Measurements from ENCODE around the gene TUBB1.

TUBB1 gene

DNA sequence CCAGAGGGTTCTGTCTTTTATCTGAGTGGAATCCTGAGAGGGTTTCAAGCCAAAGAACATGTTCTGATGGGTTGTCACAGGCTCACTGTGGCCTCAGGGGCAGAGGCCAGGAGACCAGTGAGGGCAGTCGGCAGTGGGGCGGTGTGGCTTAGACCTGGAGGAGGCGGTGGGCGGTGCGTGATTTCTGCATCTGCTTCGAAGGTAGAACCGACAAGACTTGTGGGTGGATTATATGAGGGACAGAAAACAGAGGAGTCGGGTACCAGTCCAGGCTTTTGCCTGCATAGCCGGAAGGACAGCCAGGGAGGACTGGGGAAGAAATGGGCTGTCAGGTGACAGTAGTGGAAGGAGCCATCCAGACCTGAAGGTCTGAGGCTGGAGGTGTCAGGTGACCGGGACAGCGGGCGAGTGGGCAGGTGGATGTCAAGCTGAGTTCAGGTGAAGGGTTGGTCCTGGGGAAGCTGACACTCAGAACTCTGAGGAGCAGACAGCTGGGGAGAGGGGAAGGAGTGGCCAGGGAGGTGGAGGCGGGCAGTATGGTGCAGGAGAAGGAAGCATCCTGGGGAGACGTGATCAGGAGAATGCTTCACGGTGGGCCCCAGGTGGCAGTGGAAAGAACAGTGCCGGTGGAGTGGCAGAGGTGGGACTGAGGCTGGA, 15.3 kb upstream of the TUBB1 start:
- Histone ChIP-seq H3K4me2 (peak overlapping the region; percentile 94), H4K20me1 (peaks cover 25% of the 10 kb centered on the region; the same call in 1 of the 2 replicates), H3K27me3 (peaks cover 23% of the 10 kb centered on the region), H3K27ac (peak overlapping the region; percentile 35; the same call in 1 of the 2 replicates), H3K9ac (no peak overlapping the region), H3K4me1 (peaks cover 64% of the 10 kb centered on the region), H3K4me3 (peak overlapping the region; percentile 36; the same call in 1 of the 2 replicates), H3K36me3 (peaks cover 6% of the 10 kb centered on the region; the same call in 1 of the 2 replicates), H3K9me3 (no peaks in the 10 kb centered on the region)
- no peak for TF ChIP-seq Cebpa-rat (IDR thresholded peaks at IDR 0.05)

DNA sequence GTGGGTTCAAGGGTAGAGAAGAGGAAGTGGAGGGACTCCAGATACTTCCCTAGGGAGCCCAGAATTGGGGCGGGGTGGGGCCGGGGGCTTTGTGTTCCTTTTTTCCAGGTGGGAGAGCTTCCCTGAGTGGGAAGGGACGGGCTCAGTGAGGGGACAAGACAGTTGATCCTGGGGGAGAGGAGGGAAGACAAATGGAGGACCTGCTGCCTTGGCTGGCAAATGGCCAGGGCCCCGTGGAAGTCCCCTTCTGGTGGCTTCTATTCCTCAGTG, 14.8 kb upstream of the TUBB1 start:
- H3K9me3 ChIP-seq: no peaks in the 10 kb centered on the region
- H3K27ac ChIP-seq: peak overlapping the region; percentile 35; the same call in 1 of the 2 replicates
- peaks cover 6% of the 10 kb centered on the region; the same call in 1 of the 2 replicates for H3K36me3 ChIP-seq
- H3K27me3 ChIP-seq: peaks cover 23% of the 10 kb centered on the region
- H3K4me2 ChIP-seq: peak overlapping the region; percentile 94
- TF ChIP-seq Cebpa-rat (IDR thresholded peaks at IDR 0.05): no peak
- H3K9ac ChIP-seq: peak overlapping the region; percentile 3; the same call in 1 of the 2 replicates
- H3K4me3 ChIP-seq: peak overlapping the region; percentile 36; the same call in 1 of the 2 replicates
- H3K4me1 ChIP-seq: peaks cover 66% of the 10 kb centered on the region
- H4K20me1 ChIP-seq: peaks cover 25% of the 10 kb centered on the region; the same call in 1 of the 2 replicates

DNA sequence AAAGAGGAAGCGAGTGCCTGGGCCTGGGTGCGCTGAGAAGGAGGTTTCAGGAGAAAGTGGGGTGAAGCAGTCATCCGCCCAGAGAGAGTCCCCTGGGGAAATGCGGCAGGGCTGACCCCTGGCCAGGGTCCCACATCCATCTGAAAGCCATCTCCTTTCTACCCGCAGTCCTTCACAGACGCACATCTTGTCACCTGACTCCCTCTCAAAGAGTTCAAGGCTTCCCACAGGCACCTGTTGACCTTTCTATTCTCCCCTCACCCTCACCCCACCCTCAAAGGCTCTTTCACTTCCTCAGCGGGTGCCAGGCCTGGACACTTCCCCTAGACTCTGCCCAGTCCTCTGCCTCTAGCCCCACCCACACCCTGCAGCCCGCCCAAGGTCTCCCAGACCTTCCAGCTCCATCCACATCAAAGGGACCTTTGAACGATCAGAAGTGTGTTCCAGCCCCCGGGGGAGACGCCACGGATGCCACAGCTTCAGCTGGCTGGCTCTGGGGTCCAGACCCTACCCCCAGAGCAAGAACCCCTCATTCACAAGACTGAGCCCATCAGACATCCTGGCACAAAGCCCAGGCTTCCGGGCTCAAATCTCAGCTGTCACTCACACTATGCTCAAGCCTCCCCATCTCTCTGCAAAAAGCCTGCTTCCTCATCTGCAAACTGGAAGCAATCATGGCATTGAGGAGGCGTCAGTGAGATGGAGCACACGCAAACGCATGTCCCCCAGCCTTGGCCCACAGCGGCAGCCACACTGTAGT, 14.3 kb upstream of the TUBB1 start:
- Histone ChIP-seq H3K27ac (peak overlapping the region; percentile 35; the same call in 1 of the 2 replicates), H3K36me3 (peaks cover 6% of the 10 kb centered on the region; the same call in 1 of the 2 replicates), H3K27me3 (peaks cover 23% of the 10 kb centered on the region), H3K4me3 (peak overlapping the region; percentile 36; the same call in 1 of the 2 replicates), H3K9ac (peak overlapping the region; percentile 3; the same call in 1 of the 2 replicates), H3K4me2 (peak overlapping the region; percentile 94), H4K20me1 (peaks cover 25% of the 10 kb centered on the region; the same call in 1 of the 2 replicates), H3K4me1 (peaks cover 66% of the 10 kb centered on the region), H3K9me3 (no peaks in the 10 kb centered on the region)
- TF ChIP-seq Cebpa-rat (IDR thresholded peaks at IDR 0.05): no peak

DNA sequence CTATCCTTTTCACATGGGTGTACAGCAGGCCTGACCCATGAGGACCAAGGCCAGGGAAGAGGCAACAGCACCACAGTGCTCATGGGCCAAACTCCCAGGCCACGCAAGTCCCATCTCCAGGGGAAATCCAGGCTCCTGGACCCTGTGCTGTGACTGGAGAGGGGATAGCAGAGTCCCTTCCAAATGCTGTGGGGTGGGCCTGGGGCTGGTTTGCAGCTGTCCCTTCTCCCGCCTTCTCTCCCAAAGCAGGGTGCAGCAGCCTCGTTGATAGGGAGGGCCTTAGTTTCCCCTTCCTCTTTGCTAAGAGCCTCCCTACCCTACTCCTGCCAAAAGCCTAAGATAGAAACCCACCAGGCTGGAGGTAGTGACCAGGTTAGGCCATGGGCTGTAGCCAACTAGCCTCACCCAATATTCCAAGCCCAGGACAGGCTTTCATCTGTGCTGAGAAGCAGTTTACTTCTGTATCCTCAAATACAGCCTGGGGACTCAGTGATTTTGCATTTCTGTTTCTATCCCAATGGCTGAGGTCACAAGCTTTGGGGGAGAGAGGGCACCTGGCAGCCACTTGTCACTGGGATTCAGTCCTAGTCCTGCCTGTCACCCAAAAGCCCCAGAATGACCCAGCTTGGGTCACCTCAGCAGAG, 13.6 kb upstream of the TUBB1 start:
- Histone ChIP-seq H3K27me3 (peaks cover 23% of the 10 kb centered on the region), H3K4me1 (peaks cover 66% of the 10 kb centered on the region), H3K9ac (no peak overlapping the region), H3K9me3 (no peaks in the 10 kb centered on the region), H3K4me2 (peak overlapping the region; percentile 94), H3K27ac (no peak overlapping the region), H4K20me1 (peaks cover 25% of the 10 kb centered on the region; the same call in 1 of the 2 replicates), H3K4me3 (peak overlapping the region; percentile 66; the same call in 1 of the 2 replicates), H3K36me3 (peaks cover 6% of the 10 kb centered on the region; the same call in 1 of the 2 replicates)
- TF ChIP-seq Cebpa-rat (IDR thresholded peaks at IDR 0.05): no peak

DNA sequence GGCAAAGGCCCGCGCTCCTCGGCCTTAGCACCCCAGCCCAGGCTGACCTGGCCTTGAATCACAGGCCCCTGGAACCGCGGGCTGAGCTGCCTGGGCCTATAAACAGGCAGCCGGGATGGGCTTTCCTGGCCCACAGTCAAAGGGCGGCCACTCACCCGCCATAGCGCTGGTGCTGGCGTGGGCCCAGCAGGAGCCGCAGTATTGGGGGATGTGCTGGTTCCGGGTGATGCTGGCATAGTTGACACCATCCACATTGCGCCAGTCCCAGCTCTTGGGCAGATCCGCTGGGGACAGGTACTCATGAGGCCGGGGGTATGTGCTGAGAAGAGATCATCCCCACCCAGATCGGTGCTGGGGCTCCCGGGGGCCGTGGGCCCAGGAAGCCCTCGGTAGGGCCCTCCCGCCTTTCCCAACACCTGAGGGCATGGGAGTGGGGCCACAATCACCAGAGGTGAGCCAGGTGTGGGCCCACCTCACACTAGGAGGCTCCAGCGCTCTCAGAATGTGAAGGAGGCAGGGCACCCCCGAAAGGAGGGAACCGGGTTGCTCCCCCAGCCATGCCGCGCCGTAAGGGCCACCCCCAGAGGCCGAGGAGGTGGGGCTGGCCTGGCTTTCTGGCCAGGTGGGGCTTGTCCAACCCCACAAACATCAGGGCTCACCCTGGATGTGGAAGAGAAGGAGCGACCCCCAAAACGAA, 12.9 kb upstream of the TUBB1 start:
- H3K9ac ChIP-seq: peak overlapping the region; percentile 74

DNA sequence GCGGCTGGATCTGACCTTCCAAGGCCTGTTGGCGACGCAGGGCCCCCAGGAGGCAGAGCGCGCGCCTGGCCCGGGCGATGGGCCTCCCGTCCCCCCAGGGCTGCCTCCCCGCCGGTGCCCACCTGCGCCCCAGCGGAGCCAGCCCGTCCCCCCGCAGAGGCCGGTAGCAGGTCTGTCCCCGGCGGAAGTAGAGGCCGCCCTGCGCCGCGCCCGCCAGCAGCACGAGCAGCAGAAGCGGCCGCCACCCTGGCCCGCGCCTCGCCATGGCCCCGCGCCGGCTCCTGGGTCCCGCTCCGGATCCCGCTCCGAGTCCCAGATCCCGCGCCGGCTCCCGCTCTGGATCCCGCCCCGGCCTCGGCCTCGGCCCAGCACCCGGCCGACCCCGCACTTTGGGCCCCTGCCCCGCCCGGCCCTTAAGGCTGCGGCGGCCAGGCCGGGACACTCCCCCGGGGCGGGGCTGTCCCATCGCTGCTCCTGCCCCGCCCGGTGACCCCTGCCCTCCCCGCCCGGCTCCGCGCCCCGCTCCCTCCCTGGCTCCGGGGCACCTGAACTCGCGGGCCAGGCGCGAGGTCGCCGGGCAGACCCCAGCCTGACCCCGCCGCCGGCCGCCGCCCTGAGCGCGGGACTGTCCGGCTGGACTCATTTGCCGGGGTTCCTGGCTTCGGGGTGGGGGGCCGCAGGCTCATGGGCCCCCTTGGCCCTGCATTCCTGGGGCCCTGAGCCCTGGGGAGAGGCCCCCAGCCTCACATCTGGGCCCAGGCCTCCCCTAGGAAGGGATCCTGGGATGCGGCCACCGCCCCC, 12.2 kb upstream of the TUBB1 start, which contains the start of gene CTSZ:
Gene CTSZ, minus strand, starts transcription at position 391 of the 801 bp plus-strand sequence. Its CDS starts 126 bp downstream, at position 265.
- Histone ChIP-seq H3K9ac (peak within 1 kb of the TSS; percentile 74), H3K4me1 (peaks cover 66% of the 10 kb centered on the region), H3K27ac (peak within 1 kb of the TSS; percentile 73)

More for the DNA sequence above, 12.9 kb upstream of the TUBB1 start:
- Histone ChIP-seq H3K9me3 (no peaks in the 10 kb centered on the region), H3K4me1 (peaks cover 66% of the 10 kb centered on the region), H3K4me3 (peak overlapping the region; percentile 66), H3K4me2 (peak overlapping the region; percentile 94), H3K27ac (peak overlapping the region; percentile 73), H3K27me3 (peaks cover 23% of the 10 kb centered on the region), H4K20me1 (peaks cover 25% of the 10 kb centered on the region; the same call in 1 of the 2 replicates), H3K36me3 (no peaks in the 10 kb centered on the region)
- TF ChIP-seq Cebpa-rat (IDR thresholded peaks at IDR 0.05): no peak

GRCh38 chr20:59007665-59008511, 11.3 kb upstream of the TUBB1 start:
- Histone ChIP-seq H3K9ac (peak overlapping the region; percentile 74), H3K27me3 (peaks cover 23% of the 10 kb centered on the region), H3K4me2 (peak overlapping the region; percentile 94), H4K20me1 (peaks cover 25% of the 10 kb centered on the region; the same call in 1 of the 2 replicates), H3K4me1 (peaks cover 62% of the 10 kb centered on the region), H3K27ac (peak overlapping the region; percentile 73), H3K9me3 (no peaks in the 10 kb centered on the region), H3K36me3 (no peaks in the 10 kb centered on the region), H3K4me3 (peak overlapping the region; percentile 66)
- no peak for TF ChIP-seq Cebpa-rat (IDR thresholded peaks at IDR 0.05)

More for the DNA sequence above, 12.2 kb upstream of the TUBB1 start, which contains the start of gene CTSZ:
- Histone ChIP-seq H3K4me3 (peak within 1 kb of the TSS; percentile 66), H3K9me3 (no peaks in the 10 kb centered on the region), H3K4me2 (peak within 1 kb of the TSS; percentile 94), H3K27me3 (peaks cover 23% of the 10 kb centered on the region), H3K36me3 (no peaks in the 10 kb centered on the region), H4K20me1 (peaks cover 25% of the 10 kb centered on the region; the same call in 1 of the 2 replicates)
- TF ChIP-seq Cebpa-rat (IDR thresholded peaks at IDR 0.05): no peak

Data from BLaER1 (cell line).